Fibroblast of lung (primary cell): ENCODE measurements around the gene SPIRE1. TPM values are rescaled to one million over a fixed set of nuclear protein-coding genes. Genes with fewer than 3 reads are reported as not detected.

Experiments used
- DNase-seq, 2 donors: peaks; one replicate each; pipeline versions ENCODE4 v3.0.0 to v3.0.0-alpha.2; 2010; ENCODE audit warnings: low read depth in 2 of 2
- H2AFZ ChIP-seq: 2 replicates; pipeline ENCODE4 v1.5.1; 2012; ENCODE audit warnings: low read length, control low read depth, inconsistent platforms
- H3K27ac ChIP-seq: 2 replicates; pipeline ENCODE4 v1.5.1; 2011; ENCODE audit warnings: low read length, control low read depth; ENCODE audit not compliant: insufficient read depth
- H3K27me3 ChIP-seq: 2 replicates; pipeline ENCODE4 v1.5.1; 2011; ENCODE audit warnings: mild to moderate bottlenecking, low read length; ENCODE audit not compliant: control insufficient read depth, insufficient read depth
- H3K36me3 ChIP-seq: 2 replicates; pipeline ENCODE4 v1.5.1; 2011; ENCODE audit warnings: low read length; ENCODE audit not compliant: control insufficient read depth, insufficient read depth
- H3K4me1 ChIP-seq: 2 replicates; pipeline ENCODE4 v1.5.1; 2011; ENCODE audit warnings: low read length; ENCODE audit not compliant: control insufficient read depth, insufficient read depth; ENCODE audit errors: extremely low read depth
- H3K4me2 ChIP-seq: 2 replicates; pipeline ENCODE4 v1.5.1; 2011; ENCODE audit warnings: low read length, control low read depth; ENCODE audit not compliant: insufficient read depth; ENCODE audit errors: extremely low read depth
- H3K4me3 ChIP-seq, 4 experiments: fragments of 200-600 bp in 1 of 4; sonication (generic) in 1 of 4; replicated peaks in 1 of 4; 2 replicates each; pipeline ENCODE4 v1.5.1; 2011 to 2016; ENCODE audit warnings: low read length in 4 of 4, low read depth in 3 of 4, mild to moderate bottlenecking in 3 of 4, control low read depth in 2 of 4, inconsistent platforms in 1 of 4, mixed read lengths in 1 of 4; ENCODE audit not compliant: insufficient read depth in 1 of 4; ENCODE audit errors: control extremely low read depth in 1 of 4
- H3K79me2 ChIP-seq: 2 replicates; pipeline ENCODE4 v1.5.1; 2012; ENCODE audit warnings: mild to moderate bottlenecking, low read length, inconsistent platforms; ENCODE audit not compliant: control insufficient read depth, insufficient read depth
- H3K9ac ChIP-seq: 2 replicates; pipeline ENCODE4 v1.5.1; 2011; ENCODE audit warnings: mild to moderate bottlenecking, low read length, control low read depth; ENCODE audit not compliant: insufficient read depth
- H3K9me3 ChIP-seq: 2 replicates; pipeline ENCODE4 v1.5.1; 2012; ENCODE audit warnings: low read depth, low read length; ENCODE audit not compliant: control insufficient read depth, insufficient read depth
- H4K20me1 ChIP-seq: 2 replicates; pipeline ENCODE4 v1.5.1; 2011; ENCODE audit warnings: low read length; ENCODE audit not compliant: control insufficient read depth, insufficient read depth; ENCODE audit errors: extremely low read depth
- EZH2 ChIP-seq: IDR thresholded peaks from 2 replicates; pipeline ENCODE4 v1.5.1; 2012; ENCODE audit warnings: low read length, control low read depth, mild to moderate bottlenecking; ENCODE audit errors: missing control alignments
- polyA plus RNA-seq, 2 donors: library from polyadenylated mRNA; depleted of rRNA in 1 of 2; stranded (reverse) in 1 of 2; unstranded in 1 of 2; fragments of >200 nt; gene quantifications; 2 replicates each; pipeline ENCODE4 v1.2.1, GENCODE V29; 2011 to 2012; ENCODE audit warnings: missing spikeins in 1 of 2
- total RNA-seq: library from RNA; depleted of rRNA; stranded (reverse); fragments of >200 nt; gene quantifications from 2 replicates; pipeline ENCODE4 v1.2.1, GENCODE V29; 2014
- TF ChIP-seq, protein P1 (sequence below), 2 donors: IDR thresholded peaks in 1 of 2; conservative IDR thresholded peaks in 1 of 2; 1 replicate in 1 of 2; 2 replicates in 1 of 2; pipeline ENCODE4 v1.5.1; 2011 to 2012; ENCODE audit warnings: low read length in 2 of 2, control low read depth in 1 of 2, inconsistent platforms in 1 of 2, low read depth in 1 of 2, mild to moderate bottlenecking in 1 of 2

The SPIRE1 gene
- total and polyA plus RNA-seq, 2 donors (not counting 1 experiment from before 2014, with no cell fraction given) = 19.0 to 31.0 TPM

DNA sequence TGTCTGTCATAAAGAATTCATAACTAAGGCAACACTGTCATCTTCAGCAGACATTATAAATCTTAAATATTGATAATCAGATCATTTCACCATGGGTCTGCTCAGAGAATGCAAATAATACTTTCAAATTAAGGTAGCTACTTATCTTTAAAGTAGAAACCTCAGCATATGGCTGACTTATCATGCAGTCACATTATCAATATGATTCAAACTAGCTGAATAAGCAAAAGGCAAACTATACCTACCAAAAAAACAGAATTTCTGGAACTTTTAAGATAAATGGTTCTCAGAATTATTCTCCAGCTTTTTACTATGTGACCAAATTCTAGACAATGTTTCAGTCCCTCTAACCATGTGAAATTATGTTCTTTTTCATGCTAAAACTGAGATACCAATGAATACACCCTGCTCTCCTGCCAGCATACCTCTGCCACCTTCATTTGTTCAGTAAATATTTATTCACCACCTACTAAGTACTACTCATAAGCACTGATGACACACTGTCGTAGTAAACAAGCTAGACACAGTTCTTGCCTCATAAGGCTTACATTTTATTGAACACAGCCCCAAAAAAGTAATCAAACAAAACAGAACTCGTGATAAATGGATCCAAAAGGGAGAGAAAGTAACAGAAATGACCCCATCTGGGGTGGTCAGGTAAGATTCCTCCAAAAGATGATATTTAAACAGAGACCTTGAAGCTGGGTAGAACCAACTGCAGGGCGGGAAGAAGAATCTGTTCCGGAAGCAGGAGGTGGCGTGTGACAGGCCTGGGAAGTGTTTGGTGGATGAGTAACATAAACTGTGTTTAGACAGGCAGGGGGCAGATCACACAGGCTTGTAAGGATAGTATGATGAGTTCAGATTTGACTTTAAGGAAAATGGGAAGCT lies 17.7 kb downstream of the SPIRE1 start:
- Histone ChIP-seq H3K27ac (peak overlapping the region; percentile 10), H4K20me1 (no peaks in the 10 kb centered on the region), H3K9ac (no peak overlapping the region), H3K79me2 (peaks cover 24% of the 10 kb centered on the region), H3K9me3 (no peaks in the 10 kb centered on the region), H3K27me3 (no peaks in the 10 kb centered on the region), H3K4me2 (peak overlapping the region; percentile 29), H3K4me3 (no peak overlapping the region), H3K36me3 (no peaks in the 10 kb centered on the region), H3K4me1 (peaks cover 4% of the 10 kb centered on the region), H2AFZ (no peak overlapping the region)
- TF ChIP-seq, protein P1, sequence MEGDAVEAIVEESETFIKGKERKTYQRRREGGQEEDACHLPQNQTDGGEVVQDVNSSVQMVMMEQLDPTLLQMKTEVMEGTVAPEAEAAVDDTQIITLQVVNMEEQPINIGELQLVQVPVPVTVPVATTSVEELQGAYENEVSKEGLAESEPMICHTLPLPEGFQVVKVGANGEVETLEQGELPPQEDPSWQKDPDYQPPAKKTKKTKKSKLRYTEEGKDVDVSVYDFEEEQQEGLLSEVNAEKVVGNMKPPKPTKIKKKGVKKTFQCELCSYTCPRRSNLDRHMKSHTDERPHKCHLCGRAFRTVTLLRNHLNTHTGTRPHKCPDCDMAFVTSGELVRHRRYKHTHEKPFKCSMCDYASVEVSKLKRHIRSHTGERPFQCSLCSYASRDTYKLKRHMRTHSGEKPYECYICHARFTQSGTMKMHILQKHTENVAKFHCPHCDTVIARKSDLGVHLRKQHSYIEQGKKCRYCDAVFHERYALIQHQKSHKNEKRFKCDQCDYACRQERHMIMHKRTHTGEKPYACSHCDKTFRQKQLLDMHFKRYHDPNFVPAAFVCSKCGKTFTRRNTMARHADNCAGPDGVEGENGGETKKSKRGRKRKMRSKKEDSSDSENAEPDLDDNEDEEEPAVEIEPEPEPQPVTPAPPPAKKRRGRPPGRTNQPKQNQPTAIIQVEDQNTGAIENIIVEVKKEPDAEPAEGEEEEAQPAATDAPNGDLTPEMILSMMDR (conservative IDR thresholded peaks at IDR 0.05 in 1 of 2, IDR thresholded peaks at IDR 0.05 in 1 of 2; ENCODE audit: low read depth in 1 of 2, low read length in 2 of 2) = no peak
- TF ChIP-seq EZH2 = no peak
- peak; percentile 54 to 83 for DNase-seq

DNA sequence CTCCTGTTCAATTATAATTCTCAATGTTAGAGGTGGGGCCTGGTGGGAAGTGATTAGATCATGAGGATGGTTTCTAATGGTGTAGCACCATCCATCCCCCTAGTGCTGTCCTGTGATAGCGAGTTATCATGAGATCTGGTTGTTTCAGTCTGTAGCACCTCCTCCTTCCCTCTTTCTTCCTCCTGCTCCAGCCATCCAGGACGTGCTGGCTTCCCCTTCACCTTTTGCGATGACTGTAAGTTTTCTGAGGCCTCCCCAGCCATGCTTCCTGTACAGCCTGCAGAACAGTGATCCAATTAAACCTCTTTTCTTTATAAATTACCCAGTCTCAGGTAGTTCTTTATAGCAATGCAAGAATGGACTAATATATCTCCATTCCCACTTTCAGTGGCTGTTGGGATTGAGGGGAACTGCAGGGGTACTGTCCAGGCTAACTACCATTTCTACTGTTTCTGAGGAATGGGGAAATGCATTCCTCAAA lies 19.2 kb downstream of the SPIRE1 start:
- no peak overlapping the region for H3K4me3 ChIP-seq
- no peaks in the 10 kb centered on the region for H4K20me1 ChIP-seq
- H3K79me2 ChIP-seq = peaks cover 18% of the 10 kb centered on the region
- H3K36me3 ChIP-seq = no peaks in the 10 kb centered on the region
- H2AFZ ChIP-seq = no peak overlapping the region
- no peak for DNase-seq
- H3K27me3 ChIP-seq = no peaks in the 10 kb centered on the region
- peaks cover 4% of the 10 kb centered on the region for H3K4me1 ChIP-seq
- no peak overlapping the region for H3K27ac ChIP-seq
- TF ChIP-seq EZH2 = no peak
- TF ChIP-seq, protein P1 (conservative IDR thresholded peaks at IDR 0.05 in 1 of 2, IDR thresholded peaks at IDR 0.05 in 1 of 2; ENCODE audit: low read depth in 1 of 2, low read length in 2 of 2) = no peak
- H3K9ac ChIP-seq = no peak overlapping the region
- H3K4me2 ChIP-seq = no peak overlapping the region
- H3K9me3 ChIP-seq = no peaks in the 10 kb centered on the region

DNA sequence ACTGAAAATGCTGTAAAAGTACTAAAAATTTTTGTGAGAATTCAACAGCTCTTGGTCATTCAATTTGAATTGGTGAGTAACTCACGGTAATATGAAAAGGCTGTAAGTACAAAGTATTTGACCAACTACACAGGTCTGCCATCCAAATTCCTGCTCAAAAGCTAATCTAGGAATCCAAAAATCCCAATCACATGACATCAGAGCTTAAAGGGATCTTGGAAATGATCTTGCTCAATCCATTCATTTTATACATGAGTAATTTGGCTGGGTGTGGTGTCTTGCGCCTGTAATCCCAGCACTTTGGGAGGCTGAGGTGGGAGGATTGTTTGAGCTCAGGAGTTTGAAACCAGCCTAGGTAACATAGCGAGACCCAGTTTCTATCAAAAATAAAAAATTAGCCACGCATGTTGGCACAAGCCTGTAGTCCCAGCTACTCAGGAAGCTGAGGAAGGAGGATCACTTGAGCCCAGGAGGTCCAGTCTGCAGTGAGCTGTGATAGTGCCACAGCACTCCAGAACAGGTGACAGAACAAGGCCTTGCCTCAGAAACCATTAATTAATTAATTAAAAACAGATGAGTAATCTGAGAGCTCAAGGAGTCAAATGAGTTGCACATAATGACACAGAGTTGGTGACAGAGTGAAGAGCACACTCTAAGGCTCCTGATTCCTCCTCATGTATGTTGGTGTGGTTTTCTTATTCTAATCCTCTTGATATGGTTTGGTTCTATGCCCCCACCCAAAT lies 19.8 kb downstream of the SPIRE1 start:
- H4K20me1 ChIP-seq = no peaks in the 10 kb centered on the region
- H3K9ac ChIP-seq = no peak overlapping the region
- peaks cover 18% of the 10 kb centered on the region for H3K79me2 ChIP-seq
- DNase-seq = peak in 1 of 2 donors; percentile 82
- TF ChIP-seq, protein P1 (conservative IDR thresholded peaks at IDR 0.05 in 1 of 2, IDR thresholded peaks at IDR 0.05 in 1 of 2; ENCODE audit: low read depth in 1 of 2, low read length in 2 of 2) = no peak
- TF ChIP-seq EZH2 = no peak
- no peak overlapping the region for H2AFZ ChIP-seq
- no peaks in the 10 kb centered on the region for H3K9me3 ChIP-seq
- no peak overlapping the region for H3K4me2 ChIP-seq
- peaks cover 4% of the 10 kb centered on the region for H3K4me1 ChIP-seq
- no peak overlapping the region for H3K4me3 ChIP-seq
- no peaks in the 10 kb centered on the region for H3K27me3 ChIP-seq
- no peaks in the 10 kb centered on the region for H3K36me3 ChIP-seq
- peak overlapping the region; percentile 9 for H3K27ac ChIP-seq
